ENCODE data around the gene RNF213. TPM values are rescaled to one million over a fixed set of nuclear protein-coding genes. Genes with fewer than 3 reads are reported as not detected.
"Not testable (repeated sequence)": the region's sequence is repeated elsewhere in the genome, so short reads cannot be mapped to it uniquely, and the experiment has no call there.

RNF213 gene
- total RNA-seq, 4 donors from 2014 or later, result 90.5 to 186 (median 142) TPM

GRCh38 chr17:80270836-80271235 lies 10.2 kb downstream of the RNF213 start:
- Histone ChIP-seq H3K4me3 (no peak overlapping the region), H3K27ac (no peak overlapping the region), H3K9me3 (no peaks in the 10 kb centered on the region), H3K27me3 (no peaks in the 10 kb centered on the region), H3K4me1 (no peaks in the 10 kb centered on the region), H3K36me3 (no peaks in the 10 kb centered on the region)
- intact Hi-C loops (cut with DNase I; ENCODE audit: low total_unique reads), result no loop called here
- no peak for DNase-seq
- TF ChIP-seq CTCF (IDR thresholded peaks at IDR 0.05) (no peak), POLR2A (IDR thresholded peaks at IDR 0.05) (no peak)

GRCh38 chr17:80272366-80272765 lies 11.7 kb downstream of the RNF213 start:
- no peaks in the 10 kb centered on the region for H3K36me3 ChIP-seq
- H3K27ac ChIP-seq, result no peak overlapping the region
- intact Hi-C loops (cut with DNase I; ENCODE audit: low total_unique reads), result no loop called here

GRCh38 chr17:80274331-80274730 lies 13.7 kb downstream of the RNF213 start:
- H3K4me3 ChIP-seq, result no peak overlapping the region
- no peak for DNase-seq

More at GRCh38 chr17:80272366-80272765, 11.7 kb downstream of the RNF213 start:
- Histone ChIP-seq H3K4me3 (no peak overlapping the region), H3K27me3 (no peaks in the 10 kb centered on the region), H3K9me3 (no peaks in the 10 kb centered on the region), H3K4me1 (no peaks in the 10 kb centered on the region)
- no peak for DNase-seq
- TF ChIP-seq POLR2A (IDR thresholded peaks at IDR 0.05), result no peak
- TF ChIP-seq CTCF (IDR thresholded peaks at IDR 0.05), result no peak

GRCh38 chr17:80274871-80275449 lies 14.3 kb downstream of the RNF213 start:
- Histone ChIP-seq H3K27ac (no peak overlapping the region), H3K4me3 (no peak overlapping the region), H3K27me3 (no peaks in the 10 kb centered on the region), H3K9me3 (no peaks in the 10 kb centered on the region), H3K36me3 (no peaks in the 10 kb centered on the region), H3K4me1 (no peaks in the 10 kb centered on the region)
- TF ChIP-seq POLR2A (IDR thresholded peaks at IDR 0.05) (no peak), CTCF (IDR thresholded peaks at IDR 0.05) (no peak)
- DNase-seq, result no peak
- intact Hi-C loops (cut with DNase I; ENCODE audit: low total_unique reads), result no loop called here

More at GRCh38 chr17:80274331-80274730, 13.7 kb downstream of the RNF213 start:
- no peaks in the 10 kb centered on the region for H3K4me1 ChIP-seq
- H3K27me3 ChIP-seq, result no peaks in the 10 kb centered on the region
- no peaks in the 10 kb centered on the region for H3K9me3 ChIP-seq
- no peaks in the 10 kb centered on the region for H3K36me3 ChIP-seq
- intact Hi-C loops (cut with DNase I; ENCODE audit: low total_unique reads), result no loop called here
- TF ChIP-seq CTCF (IDR thresholded peaks at IDR 0.05) (no peak), POLR2A (IDR thresholded peaks at IDR 0.05) (no peak)
- no peak overlapping the region for H3K27ac ChIP-seq

- H3K27me3 ChIP-seq; H3K4me1 ChIP-seq; H3K4me3 ChIP-seq; H3K36me3 ChIP-seq; H3K9me3 ChIP-seq; H3K27ac ChIP-seq; intact Hi-C loops (cut with DNase I; ENCODE audit: low total_unique reads); DNase-seq: not testable (repeated sequence)
Measured at GRCh38 chr17:80275857-80276256, 15.2 kb downstream of the RNF213 start.
